GM18951 (cell line): Measurements from ENCODE around the gene DNTTIP2.
"Not testable (repeated sequence)": the region's sequence is repeated elsewhere in the genome, so short reads cannot be mapped to it uniquely, and the experiment has no call there.

ENCODE experiments used
- POLR2A ChIP-seq: IDR thresholded peaks from 4 replicates; pipeline ENCODE4 v1.6.1; 2011; ENCODE audit warnings: mild to moderate bottlenecking; ENCODE audit not compliant: insufficient read length, insufficient read depth; ENCODE audit errors: extremely low read depth
- in situ Hi-C: fragments of 300-500 bp; cut with MboI; formaldehyde crosslinking; loops from one replicate; pipeline ENCODE4 v1.12.0; 2022; ENCODE audit warnings: low sequenced_read_pairs, mixed read lengths, inconsistent platforms; ENCODE audit not compliant: unreplicated experiment

The DNTTIP2 gene

DNA sequence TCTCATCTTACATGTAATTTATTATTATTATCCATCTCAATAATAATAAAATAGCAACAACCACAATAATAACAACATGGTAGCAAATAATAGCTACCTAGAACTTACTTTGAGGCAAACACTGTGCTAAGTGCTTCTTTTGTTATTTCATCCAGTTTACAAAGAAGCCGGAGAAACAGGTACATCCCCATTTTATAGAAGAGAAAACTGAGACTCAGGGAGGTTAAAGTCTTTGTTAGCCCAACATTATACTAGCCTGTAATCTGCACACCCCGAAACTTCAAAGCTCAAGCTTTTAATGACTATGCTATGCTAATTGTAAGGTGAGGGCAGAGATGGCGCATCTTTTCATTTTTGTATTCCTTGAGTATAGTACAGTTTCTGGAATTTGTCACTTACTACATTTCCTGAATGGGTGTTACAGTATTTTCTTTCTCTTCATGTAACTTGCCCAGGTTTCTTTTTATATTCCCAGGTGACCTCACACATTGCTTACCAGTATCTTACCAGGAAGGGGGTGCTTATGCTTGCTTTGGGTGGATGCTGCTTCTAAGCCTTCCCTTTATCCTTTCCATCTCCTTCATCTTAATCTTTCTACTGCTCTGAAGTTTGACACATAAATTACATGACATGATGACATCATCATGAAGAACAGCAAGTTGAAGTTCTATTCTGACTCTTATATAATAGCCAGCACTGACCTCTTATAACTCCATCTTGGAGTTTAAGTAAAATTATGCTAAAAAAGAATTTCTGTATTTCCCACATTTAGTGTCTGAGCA is 21.9 kb upstream of the DNTTIP2 start:
- in situ Hi-C loops: no loop called here
- TF ChIP-seq POLR2A: no peak

DNA sequence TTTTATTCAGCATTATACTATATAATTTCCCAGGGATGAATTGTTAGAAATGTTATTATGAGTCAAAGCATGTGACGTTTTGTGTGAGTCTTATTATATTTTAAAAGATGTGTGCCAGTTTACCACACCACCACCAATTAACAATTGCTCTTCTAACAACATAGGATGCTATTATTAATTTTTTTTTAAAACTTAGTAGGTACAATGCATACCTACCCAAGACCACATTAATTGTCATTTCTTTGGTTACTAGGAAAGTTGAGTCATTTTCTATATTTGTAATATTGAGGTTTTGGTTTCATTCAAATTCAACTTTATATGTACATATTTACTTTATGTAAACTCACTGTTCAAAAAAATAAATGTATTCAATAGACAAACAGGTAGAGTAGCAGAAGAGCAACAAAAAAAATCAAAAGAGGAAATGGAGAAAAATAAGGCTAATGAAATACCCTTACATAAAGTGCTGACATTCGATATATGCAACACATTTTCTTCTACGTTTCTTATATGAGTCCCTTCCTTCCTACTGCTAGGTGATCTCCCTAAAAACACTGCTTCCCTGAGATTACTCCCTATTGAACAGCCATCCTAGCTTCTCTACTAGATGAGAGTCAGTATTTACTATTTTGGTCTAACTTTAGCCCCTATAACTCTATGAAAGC is 20.7 kb upstream of the DNTTIP2 start:
- in situ Hi-C loops: no loop called here
- no peak for TF ChIP-seq POLR2A

DNA sequence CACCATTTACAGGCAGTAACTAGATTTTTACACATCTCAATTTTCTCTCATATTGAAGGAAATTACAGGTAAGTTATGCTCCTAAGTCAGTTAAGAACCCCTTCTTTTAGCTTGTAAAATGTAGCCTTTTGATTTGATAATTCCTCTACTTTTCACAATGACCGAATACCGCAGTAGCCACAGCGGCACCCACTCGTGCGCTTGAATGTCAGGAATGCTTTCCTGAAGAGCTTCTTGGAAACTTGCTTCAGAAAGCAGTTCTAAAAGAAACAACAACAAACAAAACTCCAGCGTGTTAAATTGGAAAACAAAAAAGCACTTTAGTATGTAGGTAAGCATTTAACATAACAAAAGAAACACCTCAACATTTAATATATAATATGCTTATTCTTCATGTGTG is 9.9 kb upstream of the DNTTIP2 start:
- TF ChIP-seq POLR2A: no peak
- in situ Hi-C loops: no loop called here

DNA sequence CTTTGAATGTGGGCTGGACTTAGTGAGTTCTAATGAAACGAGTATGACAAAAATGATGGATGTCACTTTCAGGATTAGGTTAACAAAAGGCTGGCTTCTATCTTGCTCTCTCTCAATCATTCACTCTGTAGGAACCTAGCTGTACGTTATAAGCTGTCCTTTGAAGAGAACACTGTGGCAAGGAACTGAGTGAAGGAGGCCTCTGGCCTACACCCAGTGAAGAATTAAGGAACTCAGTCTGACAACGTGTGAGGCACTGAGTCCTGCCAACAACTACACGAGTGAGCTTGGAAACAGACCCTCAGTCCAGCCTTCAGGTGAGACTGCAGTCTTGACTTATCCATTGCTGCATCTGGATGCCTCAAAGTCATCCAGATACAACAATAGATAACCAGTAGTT is 3.3 kb upstream of the DNTTIP2 start:
- TF ChIP-seq POLR2A: no peak
- in situ Hi-C loops: no loop called here

DNA sequence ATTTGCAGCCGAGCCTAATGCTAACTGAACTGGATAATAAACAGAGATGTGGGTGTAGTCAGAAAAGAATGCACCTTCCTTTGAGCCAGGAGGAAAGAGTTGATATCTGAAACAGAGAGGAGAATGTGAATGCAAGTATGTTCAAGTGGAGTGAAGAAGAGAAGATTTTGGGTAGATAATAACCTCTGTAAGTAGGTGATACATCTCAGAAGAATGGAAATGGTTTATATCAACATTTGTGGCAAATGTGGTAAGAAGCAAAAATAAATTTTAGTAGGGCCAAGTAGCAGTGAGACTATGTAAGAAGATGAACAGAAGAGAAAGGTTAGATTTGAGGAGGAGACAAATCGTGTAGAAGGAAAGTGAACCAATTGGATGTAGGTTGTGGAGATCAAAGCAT is 1.7 kb upstream of the DNTTIP2 start:
- TF ChIP-seq POLR2A: no peak
- in situ Hi-C loops: no loop called here

GRCh38 chr1:93878501-93878888 is 511 bp downstream of the DNTTIP2 start:
- no peak for TF ChIP-seq POLR2A

DNA sequence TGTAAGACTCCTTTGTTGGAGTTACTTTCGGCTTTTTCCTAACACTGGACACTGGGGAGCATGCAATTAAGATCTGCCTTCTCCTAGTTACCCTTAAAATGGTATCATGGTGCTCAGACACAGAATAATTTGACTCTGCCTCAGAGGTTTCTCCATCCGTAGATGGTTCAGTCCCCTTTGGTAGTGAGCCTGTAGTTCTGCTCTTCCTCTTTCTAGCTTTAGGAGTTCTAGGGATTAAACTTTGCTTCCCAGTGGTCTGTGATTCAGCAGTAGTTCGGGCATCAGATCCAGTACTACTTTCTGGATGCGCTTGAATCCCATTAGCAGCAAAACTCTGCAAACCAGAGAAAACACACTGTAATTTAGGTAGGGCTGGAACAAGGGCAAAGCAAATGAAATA is 1.5 kb downstream of the DNTTIP2 start:
- no peak for TF ChIP-seq POLR2A
- in situ Hi-C loops: no loop called here

More at GRCh38 chr1:93878501-93878888, 511 bp downstream of the DNTTIP2 start:
- in situ Hi-C loops: no loop called here

DNA sequence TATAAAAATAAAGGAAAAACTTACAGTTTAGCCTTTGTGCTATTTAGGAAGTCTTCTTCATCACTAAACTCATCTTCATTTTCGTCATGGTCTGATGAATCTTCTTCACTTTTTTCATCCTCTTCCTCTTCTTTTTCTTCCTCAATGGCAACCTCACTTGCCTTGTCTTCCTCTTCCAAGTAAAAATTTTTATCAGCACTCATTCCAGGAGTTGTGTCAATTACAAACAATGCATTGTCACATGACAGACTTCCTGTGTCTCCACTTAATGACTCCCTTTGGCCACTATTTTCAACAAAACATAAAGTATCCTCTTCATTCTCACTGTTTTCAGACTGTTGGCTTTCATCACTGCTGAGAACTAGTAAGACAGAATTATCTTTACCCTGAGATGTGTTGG is 2.8 kb downstream of the DNTTIP2 start:
- in situ Hi-C loops: no loop called here
- TF ChIP-seq POLR2A: no peak

DNA sequence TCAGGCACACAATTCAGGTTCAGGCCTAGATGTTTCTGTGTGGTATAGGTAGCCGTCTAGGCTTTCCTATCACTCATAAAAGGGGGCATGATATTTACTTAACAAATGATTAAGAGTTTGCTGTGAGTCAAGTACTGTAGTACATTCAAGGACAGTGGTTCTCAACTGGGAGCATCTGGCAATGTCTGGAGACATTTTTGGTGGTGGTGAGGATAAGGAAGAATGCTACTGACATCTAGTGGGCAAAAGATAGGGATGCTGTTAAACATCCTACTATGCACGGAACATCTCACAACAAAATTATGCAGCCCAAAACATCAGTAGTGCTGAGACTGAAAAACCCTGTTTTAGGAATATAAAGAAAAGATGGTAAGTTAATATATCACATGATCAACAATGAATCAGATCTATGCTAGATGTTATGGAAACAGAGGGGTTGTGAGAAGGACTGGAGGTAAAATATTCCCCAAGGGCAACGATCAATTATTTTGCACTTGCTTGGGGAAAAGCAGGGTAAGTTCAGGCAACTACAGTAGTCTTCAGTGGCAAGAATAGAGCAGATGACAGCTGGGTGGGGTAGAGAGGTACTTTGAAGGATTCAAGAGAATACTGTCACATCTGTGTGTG is 4.9 kb downstream of the DNTTIP2 start:
- in situ Hi-C loops: no loop called here
- TF ChIP-seq POLR2A: no peak

- no peak for TF ChIP-seq POLR2A
- in situ Hi-C loops: no loop called here
Measured at GRCh38 chr1:93871366-93871765, 7.6 kb downstream of the DNTTIP2 start.

DNA sequence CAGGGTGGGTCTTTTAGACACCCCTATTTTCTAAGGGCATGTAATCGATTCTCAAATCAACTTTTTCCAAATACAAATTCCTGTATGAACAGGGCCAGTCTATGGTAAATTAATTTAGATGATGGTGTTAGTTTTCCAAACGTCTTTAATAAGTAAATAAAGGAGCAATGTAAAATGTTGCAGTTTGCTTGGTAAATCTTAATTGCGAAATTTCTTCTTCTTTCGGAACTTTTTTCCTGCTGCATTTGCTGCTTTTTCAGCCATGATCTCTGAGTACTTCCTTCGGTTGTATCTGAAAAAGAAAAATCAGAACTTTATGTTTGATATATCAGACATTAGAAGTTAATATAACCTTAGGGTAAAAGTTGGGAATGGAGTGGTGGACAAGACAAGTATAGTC is 9.4 kb downstream of the DNTTIP2 start:
- in situ Hi-C loops: no loop called here

GRCh38 chr1:93868492-93868891 is 10.5 kb downstream of the DNTTIP2 start:
- in situ Hi-C loops: not testable (repeated sequence)

More for the DNA sequence above, 9.4 kb downstream of the DNTTIP2 start:
- TF ChIP-seq POLR2A: no peak

- in situ Hi-C loops: no loop called here
Measured at GRCh38 chr1:93865253-93865652, 13.8 kb downstream of the DNTTIP2 start.

DNA sequence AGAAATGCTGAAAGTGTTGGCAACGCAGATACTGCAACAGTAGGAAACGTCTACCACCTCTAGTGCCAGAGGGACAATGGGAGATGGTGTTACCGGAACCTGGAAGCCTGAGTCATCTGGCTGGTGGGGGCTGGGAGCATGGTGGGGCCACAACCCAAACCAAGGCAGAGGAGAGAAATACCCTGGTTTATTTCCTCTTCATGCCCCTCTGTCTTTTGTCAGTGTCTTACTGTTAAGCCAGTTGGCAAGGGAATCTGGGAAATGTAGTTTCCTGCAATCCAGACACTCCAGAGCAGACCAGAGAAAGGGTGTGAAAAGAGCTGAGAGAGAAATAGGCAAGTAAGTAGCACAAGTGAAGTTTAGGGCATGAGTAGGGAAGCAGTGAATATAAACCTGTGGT is 14.8 kb downstream of the DNTTIP2 start:
- in situ Hi-C loops: no loop called here
- TF ChIP-seq POLR2A: no peak

More at GRCh38 chr1:93865253-93865652, 13.8 kb downstream of the DNTTIP2 start:
- TF ChIP-seq POLR2A: no peak

GRCh38 chr1:93857653-93858052 is 21.4 kb downstream of the DNTTIP2 start:
- in situ Hi-C loops: not testable (repeated sequence)

GRCh38 chr1:93855983-93856382 is 23.0 kb downstream of the DNTTIP2 start:
- in situ Hi-C loops: not testable (repeated sequence)
